Endothelial cell of umbilical vein (primary cell): ENCODE measurements around the gene TRAPPC3L. TPM values are rescaled to one million over a fixed set of nuclear protein-coding genes. Genes with fewer than 3 reads are reported as not detected.

Source experiments
- BruUV-seq: library from RNA; stranded (reverse); fragments of 400-500 nt; replicated peaks from 2 replicates; lab custom pipeline; 2021; lab: Mats Ljungman, UMichigan
- CTCF ChIA-PET: fragments of 300-600, 350-600 bp; sonication (Branson Sonifier 250); formaldehyde crosslinking; loops from one replicate; lab custom pipeline; 2021; ENCODE audit warnings: antibody characterized with exemption, inconsistent platforms; lab: Charles Lee
- POLR2A ChIA-PET: fragments of 300-600, 350-600 bp; sonication (Branson Sonifier 250); formaldehyde crosslinking; loops from one replicate; lab custom pipeline; 2021; ENCODE audit warnings: antibody characterized with exemption, inconsistent platforms; lab: Charles Lee
- DNase-seq: peaks from one replicate; pipeline ENCODE4 v3.0.0-alpha.2; 2011; ENCODE audit warnings: low read depth, low spot score
- FAIRE-seq: peaks from 2 replicates; lab custom pipeline; 2011; peaks lifted over from hg19 to GRCh38; lab: Jason Lieb, UNC
- H2AFZ ChIP-seq: 2 replicates; pipeline ENCODE4 v1.6.0; 2012; ENCODE audit warnings: low read depth, low read length, control low read depth, inconsistent platforms
- H3K27ac ChIP-seq: 2 replicates; pipeline ENCODE4 v1.5.1; 2011; ENCODE audit warnings: low read depth, mild to moderate bottlenecking, control low read depth, low read length, moderate library complexity; ENCODE audit not compliant: insufficient read depth
- H3K27me3 ChIP-seq, 2 experiments: 2 replicates each; pipeline versions ENCODE4 v1.6.0 to v1.6.1; 2011; ENCODE audit warnings: low read length in 2 of 2, mixed read lengths in 1 of 2; ENCODE audit not compliant: control insufficient read depth in 2 of 2, insufficient read depth in 2 of 2
- H3K36me3 ChIP-seq, 2 experiments: 2 replicates in 1 of 2; 3 replicates in 1 of 2; pipeline ENCODE4 v1.5.1; 2011; ENCODE audit warnings: low read length in 2 of 2, mild to moderate bottlenecking in 1 of 2, moderate library complexity in 1 of 2; ENCODE audit not compliant: control insufficient read depth in 2 of 2, insufficient read depth in 2 of 2; ENCODE audit errors: extremely low read depth in 1 of 2
- H3K4me1 ChIP-seq: 3 replicates; pipeline ENCODE4 v1.5.1; 2011; ENCODE audit warnings: mild to moderate bottlenecking, low read length; ENCODE audit not compliant: control insufficient read depth, insufficient read depth; ENCODE audit errors: extremely low read depth
- H3K4me2 ChIP-seq: 2 replicates; pipeline ENCODE4 v1.6.1; 2011; ENCODE audit warnings: low read length, control low read depth, mixed read lengths; ENCODE audit not compliant: insufficient read depth
- H3K4me3 ChIP-seq, 3 experiments: fragments of 200-600 bp in 1 of 3; sonication (generic), shearing (Covaris generic) in 1 of 3; replicated peaks in 1 of 3; 2 replicates each; pipeline ENCODE4 v1.5.1; 2011 to 2016; ENCODE audit warnings: control low read depth in 3 of 3, low read length in 3 of 3, mild to moderate bottlenecking in 2 of 3, inconsistent platforms in 1 of 3, low read depth in 1 of 3, moderate library complexity in 1 of 3; ENCODE audit not compliant: insufficient read depth in 1 of 3
- H3K79me2 ChIP-seq: 2 replicates; pipeline ENCODE4 v1.6.0; 2012; ENCODE audit warnings: low read length, inconsistent platforms; ENCODE audit not compliant: control insufficient read depth, insufficient read depth
- H3K9ac ChIP-seq: replicated peaks from 2 replicates; pipeline ENCODE3; 2011; ENCODE audit warnings: low read length, control low read depth; ENCODE audit not compliant: insufficient read depth; ENCODE audit errors: extremely low read depth
- H3K9me1 ChIP-seq: replicated peaks from 3 replicates; pipeline ENCODE4 v1.6.0; 2011; ENCODE audit warnings: mild to moderate bottlenecking, low read length; ENCODE audit not compliant: control insufficient read depth, insufficient read depth; ENCODE audit errors: extremely low read depth
- H3K9me3 ChIP-seq: replicated peaks from 2 replicates; pipeline ENCODE4 v1.5.1; 2012; ENCODE audit warnings: low read length, inconsistent platforms; ENCODE audit not compliant: control insufficient read depth, insufficient read depth
- H4K20me1 ChIP-seq: replicated peaks from 2 replicates; pipeline ENCODE3; 2011; ENCODE audit warnings: mild to moderate bottlenecking, low read length; ENCODE audit not compliant: control insufficient read depth, insufficient read depth; ENCODE audit errors: extremely low read depth
- CTCF ChIP-seq, 2 donors: IDR thresholded peaks; 1 replicate in 1 of 2; 2 replicates in 1 of 2; pipeline ENCODE4 v1.5.1; 2011; ENCODE audit warnings: low read length in 2 of 2, mild to moderate bottlenecking in 2 of 2, moderate library complexity in 2 of 2, control low read depth in 1 of 2, inconsistent platforms in 1 of 2, low read depth in 1 of 2; ENCODE audit not compliant: insufficient read depth in 1 of 2; ENCODE audit errors: extremely low read depth in 1 of 2
- EZH2 ChIP-seq: IDR thresholded peaks from 2 replicates; pipeline ENCODE4 v1.6.1; 2012; ENCODE audit warnings: borderline replicate concordance, low read depth, mild to moderate bottlenecking, moderate library complexity, low read length, inconsistent platforms; ENCODE audit not compliant: severe bottlenecking
- FOS ChIP-seq: IDR thresholded peaks from 2 replicates; pipeline ENCODE4 v1.6.1; 2011; ENCODE audit warnings: mild to moderate bottlenecking, low read length, moderate library complexity, borderline replicate concordance; ENCODE audit not compliant: insufficient read depth
- GATA2 ChIP-seq: IDR thresholded peaks from 2 replicates; pipeline ENCODE4 v1.7.0; 2011; ENCODE audit warnings: low read depth, mild to moderate bottlenecking, moderate library complexity, mixed read lengths, low read length; ENCODE audit not compliant: insufficient read length, insufficient read depth
- JUN ChIP-seq: IDR thresholded peaks from 2 replicates; pipeline ENCODE4 v1.6.1; 2011; ENCODE audit warnings: borderline replicate concordance, low read depth; ENCODE audit not compliant: insufficient read length, insufficient read depth
- MAX ChIP-seq: IDR thresholded peaks from 2 replicates; pipeline ENCODE4 v1.6.1; 2011; ENCODE audit not compliant: insufficient read depth, insufficient read length
- MYC ChIP-seq: IDR thresholded peaks from one replicate; pipeline ENCODE4 v1.6.1; 2011; ENCODE audit warnings: mild to moderate bottlenecking, low read depth, low read length
- POLR2A ChIP-seq: IDR thresholded peaks from 2 replicates; pipeline ENCODE4 v1.6.1; 2012; ENCODE audit warnings: low read depth, mild to moderate bottlenecking, control low read depth, low read length
- POLR2AphosphoS5 ChIP-seq: IDR thresholded peaks from 2 replicates; pipeline ENCODE4 v1.6.1; 2012; ENCODE audit warnings: low read depth, mild to moderate bottlenecking, control low read depth, low read length, moderate library complexity; ENCODE audit not compliant: insufficient read depth
- dilution Hi-C: fragments of 300-500 bp; cut with MboI; formaldehyde crosslinking; loops from one replicate; pipeline ENCODE4 v1.15.0; 2019; ENCODE audit warnings: low sequenced_read_pairs; ENCODE audit not compliant: extremely low pct_ligation_motif_present
- intact Hi-C: fragments of 100-400 bp; cut with micrococcal nuclease; formaldehyde crosslinking; loops from one replicate; pipeline ENCODE4 v1.10.0; 2022
- polyA plus RNA-seq, 4 experiments: library from polyadenylated mRNA; depleted of rRNA in 3 of 4; stranded (reverse) in 3 of 4; unstranded in 1 of 4; fragments of >200 nt; gene quantifications; 2 replicates each; pipeline versions ENCODE4 v1.2.1 to v1.2.3, GENCODE V29; 2011 to 2012; ENCODE audit warnings: missing spikeins in 1 of 4
- total RNA-seq: library from RNA; stranded (reverse); gene quantifications from 2 replicates; pipeline ENCODE4 v1.2.3, GENCODE V29; 2021

Gene TRAPPC3L
- total and polyA plus RNA-seq, 2 donors (not counting 3 experiments of a cell fraction or from before 2014, with no cell fraction given): 0.38 TPM; not detected in 1

- Histone ChIP-seq H3K4me3 (no peak overlapping the region), H3K9me3 (no peaks in the 10 kb centered on the region), H4K20me1 (no peaks in the 10 kb centered on the region), H3K27me3 (no peaks in the 10 kb centered on the region), H3K4me1 (no peaks in the 10 kb centered on the region), H2AFZ (no peak overlapping the region), H3K36me3 (peaks cover 3% of the 10 kb centered on the region in 2 experiments), H3K79me2 (peaks cover 66% of the 10 kb centered on the region), H3K27ac (no peak overlapping the region), H3K9me1 (no peaks in the 10 kb centered on the region), H3K9ac (no peak overlapping the region), H3K4me2 (no peak overlapping the region)
- intact Hi-C loops (no loop called here), dilution Hi-C loops (no loop called here)
- ChIA-PET CTCF (interaction anchor here (3.0 kb wide), 1 partner anchor 17 kb away, joined by 9 read pairs; no protein-coding TSS in a partner anchor), POLR2A (no interaction called here)
- DNase-seq (no peak), FAIRE-seq (no peak)
- BruUV-seq: no TSS peak
- TF ChIP-seq CTCF (IDR thresholded peaks at IDR 0.05; ENCODE audit: extremely low read depth in 1 of 2, insufficient read depth in 1 of 2, low read depth in 1 of 2, low read length in 2 of 2): no peak
- no peak for TF ChIP-seq MAX
- TF ChIP-seq FOS: no peak
- TF ChIP-seq GATA2: no peak
- no peak for TF ChIP-seq POLR2A
- TF ChIP-seq MYC: no peak
- no peak for TF ChIP-seq POLR2AphosphoS5
- no peak for TF ChIP-seq JUN
- TF ChIP-seq EZH2: no peak
Measured at GRCh38 chr6:116578335-116578734, 32.9 kb upstream of the TRAPPC3L start.
